ENCODE data around the gene CACNB1.
A peak's percentile ranks its signal among the peaks of the same experiment; 100 is the strongest.

The CACNB1 gene

GRCh38 chr17:39225959-39226683, 28.7 kb upstream of the CACNB1 start:
- no peak for DNase-seq (ENCODE audit: low read depth, low spot score)

DNA sequence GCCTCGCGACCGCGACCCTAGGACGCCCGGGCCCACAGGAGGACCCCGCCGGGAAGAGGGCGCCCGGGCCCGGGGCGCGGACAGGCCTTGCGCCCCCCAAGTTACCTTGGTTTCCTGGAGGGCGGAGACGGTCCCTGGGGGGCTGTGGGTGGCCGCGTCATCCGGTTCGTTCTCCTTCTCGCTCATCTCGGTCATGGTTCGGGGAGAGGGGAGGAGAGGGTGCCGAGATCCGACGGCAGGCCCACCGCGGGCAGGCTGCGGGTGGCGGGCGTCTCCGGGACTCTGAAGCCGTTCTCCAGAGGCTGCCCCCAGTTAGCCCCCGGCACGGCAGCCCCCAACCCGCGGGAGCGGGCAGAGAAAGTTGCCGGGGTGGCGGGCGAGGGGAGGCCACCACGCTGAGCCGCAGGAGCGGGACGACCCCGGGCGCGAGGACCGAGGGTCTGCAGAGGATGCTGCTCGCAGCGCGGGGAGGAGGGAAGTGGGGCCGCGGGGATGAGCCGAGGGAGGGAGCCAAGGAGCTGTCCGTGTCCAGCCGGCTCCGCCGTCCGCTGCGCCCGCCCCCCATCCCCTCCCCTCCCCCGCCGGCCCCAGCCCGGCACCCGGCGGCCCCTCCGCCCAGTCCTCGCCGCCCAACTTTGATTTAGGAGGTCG, 28.0 kb upstream of the CACNB1 start, which contains the start of gene STAC2:
TSS of gene STAC2 (minus strand) at position 638 of the 651 bp plus-strand sequence. CDS start at position 195, 443 bp downstream.
- no peak for DNase-seq (ENCODE audit: low read depth, low spot score)

- no peak for DNase-seq (ENCODE audit: low read depth, low spot score)
Measured at GRCh38 chr17:39224778-39225307, 27.4 kb upstream of the CACNB1 start.

GRCh38 chr17:39223907-39224777, 26.7 kb upstream of the CACNB1 start:
- DNase-seq (ENCODE audit: low read depth, low spot score), result no peak

- DNase-seq (ENCODE audit: low read depth, low spot score), result no peak
Measured at GRCh38 chr17:39222866-39223834, 25.7 kb upstream of the CACNB1 start.

GRCh38 chr17:39222151-39222550, 24.7 kb upstream of the CACNB1 start:
- DNase-seq (ENCODE audit: low read depth, low spot score), result no peak

GRCh38 chr17:39221572-39221971, 24.1 kb upstream of the CACNB1 start:
- DNase-seq (ENCODE audit: low read depth, low spot score), result no peak

- DNase-seq (ENCODE audit: low read depth, low spot score), result no peak
Measured at GRCh38 chr17:39219647-39220154, 22.2 kb upstream of the CACNB1 start.

DNA sequence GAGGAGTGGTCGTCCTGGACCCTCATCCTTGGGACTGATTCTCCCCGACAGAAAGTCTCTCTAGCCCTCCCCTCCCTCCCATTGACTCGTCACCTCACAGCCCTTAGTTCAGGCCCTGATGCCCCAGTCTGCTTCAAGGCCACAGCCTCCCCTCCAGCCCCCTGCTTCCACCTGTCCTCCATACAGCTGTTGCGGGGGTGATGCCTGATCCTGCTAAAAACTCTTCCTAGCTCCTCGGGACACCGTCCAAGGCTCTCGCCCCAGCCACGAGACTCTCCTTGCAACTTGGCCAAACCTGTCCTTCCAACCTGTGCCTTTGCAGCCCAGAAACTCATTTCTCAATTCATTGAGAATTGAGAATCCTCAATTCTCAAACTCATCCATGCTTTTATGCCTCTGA, 21.4 kb upstream of the CACNB1 start:
- DNase-seq (ENCODE audit: low read depth, low spot score), result no peak

GRCh38 chr17:39217734-39218369, 20.4 kb upstream of the CACNB1 start:
- no peak for DNase-seq (ENCODE audit: low read depth, low spot score)

- no peak for DNase-seq (ENCODE audit: low read depth, low spot score)
Measured at GRCh38 chr17:39213852-39214251, 16.4 kb upstream of the CACNB1 start.

- DNase-seq (ENCODE audit: low read depth, low spot score), result no peak
Measured at GRCh38 chr17:39212841-39213480, 15.5 kb upstream of the CACNB1 start.

- DNase-seq (ENCODE audit: low read depth, low spot score), result no peak
Measured at GRCh38 chr17:39212195-39212810, 14.8 kb upstream of the CACNB1 start.

DNA sequence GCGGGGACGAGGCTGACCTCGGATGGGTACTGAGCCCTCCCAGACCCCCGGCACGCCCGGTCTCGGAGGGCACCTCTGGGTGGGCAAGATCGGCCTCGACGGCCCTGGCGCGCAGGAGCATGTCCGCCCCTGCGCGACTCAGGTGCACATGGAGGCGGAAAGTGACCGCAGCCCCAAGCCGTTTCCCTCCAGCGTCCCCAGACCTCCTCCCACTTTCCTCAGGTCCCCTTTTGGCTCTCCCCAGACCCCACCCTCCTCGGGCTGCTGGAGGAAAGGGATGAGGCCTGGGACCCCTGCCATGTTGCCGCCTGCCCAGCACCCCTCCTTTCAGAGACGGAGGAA, 12.6 kb upstream of the CACNB1 start:
- DNase-seq (ENCODE audit: low read depth, low spot score), result no peak

DNA sequence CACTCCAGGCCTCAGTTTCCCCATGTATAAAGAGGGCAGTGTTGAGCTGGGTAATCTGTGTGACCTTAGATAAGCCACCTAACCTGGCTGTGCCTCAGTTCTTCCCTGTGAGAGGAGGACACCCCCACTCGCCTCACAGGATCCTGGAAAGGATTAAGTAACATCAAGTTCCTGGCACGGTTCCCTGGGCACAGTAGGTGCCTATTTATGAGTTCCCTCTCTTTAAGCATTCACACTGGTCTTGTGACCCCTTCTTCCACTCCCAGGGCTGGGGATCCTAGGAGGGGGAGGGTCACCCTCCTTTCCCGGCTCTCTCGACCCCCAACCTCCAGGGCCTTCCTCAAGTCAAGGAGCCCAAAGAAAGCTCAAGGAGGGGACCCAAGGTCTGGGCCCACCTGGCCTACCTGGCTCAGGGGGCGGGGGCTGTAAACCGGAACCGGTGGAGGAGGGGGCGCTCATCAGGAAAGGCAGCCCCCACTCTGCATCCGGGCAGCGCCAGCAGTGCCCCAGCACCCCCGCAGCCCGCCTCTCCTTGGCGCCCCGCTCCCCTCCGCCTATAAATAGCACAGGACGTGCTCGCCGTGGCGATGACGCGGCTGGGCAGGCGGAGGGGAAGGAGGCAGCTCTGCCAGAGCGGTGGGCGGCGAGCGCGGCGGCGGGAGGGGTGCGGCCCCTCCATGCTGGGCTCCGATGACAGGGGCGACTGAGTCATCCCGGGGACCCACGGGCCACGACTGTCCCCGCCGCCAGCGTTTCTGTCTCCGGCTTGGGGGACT, 12.0 kb upstream of the CACNB1 start:
- DNase-seq (ENCODE audit: low read depth, low spot score), result peak; percentile 44

- no peak for DNase-seq (ENCODE audit: low read depth, low spot score)
Measured at GRCh38 chr17:39208893-39209292, 11.4 kb upstream of the CACNB1 start.

GRCh38 chr17:39208136-39208535, 10.7 kb upstream of the CACNB1 start:
- no peak for DNase-seq (ENCODE audit: low read depth, low spot score)

DNA sequence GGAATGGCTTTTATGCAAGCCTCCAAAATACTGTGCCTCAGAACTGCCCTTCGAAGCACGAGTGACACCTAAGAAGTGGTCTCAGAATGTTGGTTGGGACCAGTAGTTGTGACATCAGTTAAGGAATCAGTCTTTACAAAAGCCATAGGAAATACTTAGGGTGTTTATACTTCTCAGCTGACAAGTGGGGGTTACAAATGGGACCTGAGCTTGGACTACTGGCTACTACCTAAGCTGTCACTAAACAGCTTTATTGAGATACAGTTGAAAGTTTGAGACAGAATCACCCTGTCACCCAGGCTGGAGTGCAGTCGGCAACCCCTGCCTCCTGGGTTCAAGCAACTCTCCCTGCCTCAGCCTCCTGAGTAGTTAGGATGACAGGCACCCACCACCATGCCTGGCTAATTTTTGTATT, 7.7 kb upstream of the CACNB1 start:
- no peak for DNase-seq (ENCODE audit: low read depth, low spot score)

DNA sequence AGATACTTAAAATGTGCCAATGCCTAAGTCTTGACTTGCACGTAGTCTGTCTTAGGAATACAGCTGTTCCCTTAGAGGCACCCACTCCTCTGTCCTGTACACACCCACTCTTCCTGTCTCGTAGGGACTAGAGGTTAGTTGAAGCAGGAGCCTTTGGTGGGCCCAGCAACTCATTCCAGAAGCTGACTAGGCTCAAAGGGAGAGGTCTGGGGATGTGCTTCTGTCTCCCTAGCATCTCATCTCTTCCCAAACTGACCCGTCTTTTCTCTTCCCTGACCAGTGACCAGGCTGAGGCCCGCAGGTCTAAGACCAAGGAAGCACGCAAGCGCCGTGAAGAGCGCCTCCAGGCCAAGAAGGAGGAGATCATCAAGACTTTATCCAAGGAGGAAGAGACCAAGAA, 6.8 kb upstream of the CACNB1 start:
- no peak for DNase-seq (ENCODE audit: low read depth, low spot score)

Measured in activated CD4-positive, CD25-positive, alpha-beta regulatory T cell treated with anti-CD3 and anti-CD28 coated beads, Interleukin-2, amount 50 U/mL, for 16 hours (primary cell).